Right lobe of liver (tissue), 4 donors: ENCODE data around the gene CD276.

ENCODE experiments used
- CTCF ChIP-seq, 4 donors: fragments of 200-600 bp in 3 of 4; fragments of 450-650 bp in 1 of 4; IDR thresholded peaks; one replicate each; pipeline versions ENCODE4 v1.5.1 to v1.8.0; 2016 to 2022; ENCODE audit warnings: antibody characterized with exemption in 4 of 4, mild to moderate bottlenecking in 2 of 4
- POLR2A ChIP-seq: fragments of 450-650 bp; IDR thresholded peaks from one replicate; pipeline ENCODE4 v1.6.1; 2017; ENCODE audit warnings: antibody characterized with exemption, mild to moderate bottlenecking
- donor health status: DM: no; HTN: no; CAD: no.
- donor health status: DM: no; HTN: no; CAD: no.
- donor health status: DM: no; HTN: yes; CAD: no.

DNA sequence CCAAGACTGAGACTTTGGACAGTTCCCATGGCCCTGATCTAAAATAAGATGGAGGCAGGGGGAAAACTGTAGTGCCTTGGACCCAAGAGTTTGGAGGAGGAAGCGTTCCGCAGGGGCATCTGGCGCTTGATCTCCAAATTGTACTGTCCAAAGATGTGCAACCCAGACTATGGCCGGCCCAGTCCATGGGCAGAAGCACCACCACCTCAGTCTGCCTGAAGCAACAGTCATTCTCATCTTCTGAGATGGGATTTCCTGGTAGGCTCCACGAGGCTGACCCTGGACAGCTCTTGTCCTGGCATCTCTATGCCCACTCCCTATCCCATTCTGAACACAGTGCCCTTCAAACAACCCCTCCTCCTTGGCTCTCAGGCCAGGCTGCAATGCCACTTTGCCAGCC lies 65.3 kb downstream of the CD276 start:
- TF ChIP-seq CTCF (IDR thresholded peaks at IDR 0.05) (no peak), POLR2A (no peak)
